ENCODE results near the gene MS4A10. TPM values are rescaled to one million over a fixed set of nuclear protein-coding genes. Genes with fewer than 3 reads are reported as not detected.
A peak's percentile ranks its signal among the peaks of the same experiment; 100 is the strongest.

The MS4A10 gene
- total and polyA plus RNA-seq, 10 of the 15 experiments (the other 5 are each of a cell fraction or from before 2014, with no cell fraction given): not detected

DNA sequence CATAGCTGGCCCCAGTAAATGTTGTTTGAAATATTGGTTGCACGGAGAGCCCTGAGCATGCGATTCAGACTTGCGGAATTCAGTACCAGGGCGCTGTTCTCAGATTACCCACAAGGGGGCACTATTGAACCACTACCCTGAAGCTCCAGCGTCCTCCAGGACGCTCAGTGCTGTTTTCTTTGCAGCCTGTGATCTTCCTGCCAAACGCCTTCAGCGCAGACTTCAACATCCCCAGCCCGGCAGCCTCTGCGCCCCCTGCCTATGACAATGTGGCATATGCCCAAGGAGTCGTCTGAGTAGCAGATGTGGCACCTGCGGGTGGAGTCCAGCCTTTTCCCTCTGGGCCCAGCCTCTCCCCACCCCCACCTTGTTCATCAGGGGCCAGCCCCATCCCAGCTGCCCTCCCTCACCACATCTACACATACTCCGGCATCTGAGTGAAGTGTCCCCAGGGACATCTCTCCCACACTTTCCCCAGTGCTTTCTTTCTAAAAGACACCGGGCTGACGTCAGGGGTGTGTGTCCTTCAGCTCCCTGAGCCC lies 9.6 kb upstream of the MS4A10 start (continued):
- TF ChIP-seq EGR1 (IDR thresholded peaks at IDR 0.05; ENCODE audit: borderline replicate concordance in 1 of 2, low read depth in 2 of 2, low read length in 2 of 2) (no peak), CREB1 (IDR thresholded peaks at IDR 0.05; ENCODE audit: low read depth) (0 out of 2 replicates have a peak, but pooled peaks have one; percentile 15), HDAC2 (IDR thresholded peaks at IDR 0.05) (no peak), E2F4 (IDR thresholded peaks at IDR 0.05; ENCODE audit: low read depth, low read length) (no peak), BMI1 (IDR thresholded peaks at IDR 0.05; ENCODE audit: borderline replicate concordance) (no peak), IKZF1 (conservative IDR thresholded peaks at IDR 0.05) (peak; percentile 50), CTCF (IDR thresholded peaks at IDR 0.05 in 2 of 3, conservative IDR thresholded peaks at IDR 0.05 in 1 of 3; ENCODE audit: control insufficient read depth in 2 of 3, extremely low read depth in 1 of 3, insufficient read depth in 1 of 3, low read depth in 3 of 3, low read length in 3 of 3) (peak; percentile 86 to 94 (median 89)), RAD21 (IDR thresholded peaks at IDR 0.05; ENCODE audit: insufficient read depth, low read depth, low read length) (peak; percentile 81), MXI1 (IDR thresholded peaks at IDR 0.05; ENCODE audit: low read depth, low read length) (0 out of 2 replicates have a peak, but pooled peaks have one; percentile 15), ZNF274 (IDR thresholded peaks at IDR 0.05; ENCODE audit: insufficient read depth, insufficient read length) (no peak), FOS (IDR thresholded peaks at IDR 0.05; ENCODE audit: borderline replicate concordance, extremely low read depth, insufficient read length) (no peak), RELB (IDR thresholded peaks at IDR 0.05; ENCODE audit: low read depth) (no peak), ZNF207 (IDR thresholded peaks at IDR 0.05; ENCODE audit: borderline replicate concordance) (no peak), IKZF2 (IDR thresholded peaks at IDR 0.05) (peak in 1 of 2 experiments; percentile 31; a peak in 1 of 4 replicates), NFXL1 (IDR thresholded peaks at IDR 0.05; ENCODE audit: borderline replicate concordance) (no peak), SMARCA5 (IDR thresholded peaks at IDR 0.05) (peak; percentile 75), RFX5 (IDR thresholded peaks at IDR 0.05; ENCODE audit: low read depth, low read length) (no peak)
- TF ChIP-seq, protein P1, sequence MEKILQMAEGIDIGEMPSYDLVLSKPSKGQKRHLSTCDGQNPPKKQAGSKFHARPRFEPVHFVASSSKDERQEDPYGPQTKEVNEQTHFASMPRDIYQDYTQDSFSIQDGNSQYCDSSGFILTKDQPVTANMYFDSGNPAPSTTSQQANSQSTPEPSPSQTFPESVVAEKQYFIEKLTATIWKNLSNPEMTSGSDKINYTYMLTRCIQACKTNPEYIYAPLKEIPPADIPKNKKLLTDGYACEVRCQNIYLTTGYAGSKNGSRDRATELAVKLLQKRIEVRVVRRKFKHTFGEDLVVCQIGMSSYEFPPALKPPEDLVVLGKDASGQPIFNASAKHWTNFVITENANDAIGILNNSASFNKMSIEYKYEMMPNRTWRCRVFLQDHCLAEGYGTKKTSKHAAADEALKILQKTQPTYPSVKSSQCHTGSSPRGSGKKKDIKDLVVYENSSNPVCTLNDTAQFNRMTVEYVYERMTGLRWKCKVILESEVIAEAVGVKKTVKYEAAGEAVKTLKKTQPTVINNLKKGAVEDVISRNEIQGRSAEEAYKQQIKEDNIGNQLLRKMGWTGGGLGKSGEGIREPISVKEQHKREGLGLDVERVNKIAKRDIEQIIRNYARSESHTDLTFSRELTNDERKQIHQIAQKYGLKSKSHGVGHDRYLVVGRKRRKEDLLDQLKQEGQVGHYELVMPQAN (conservative IDR thresholded peaks at IDR 0.05): no peak
- TF ChIP-seq, protein P2, sequence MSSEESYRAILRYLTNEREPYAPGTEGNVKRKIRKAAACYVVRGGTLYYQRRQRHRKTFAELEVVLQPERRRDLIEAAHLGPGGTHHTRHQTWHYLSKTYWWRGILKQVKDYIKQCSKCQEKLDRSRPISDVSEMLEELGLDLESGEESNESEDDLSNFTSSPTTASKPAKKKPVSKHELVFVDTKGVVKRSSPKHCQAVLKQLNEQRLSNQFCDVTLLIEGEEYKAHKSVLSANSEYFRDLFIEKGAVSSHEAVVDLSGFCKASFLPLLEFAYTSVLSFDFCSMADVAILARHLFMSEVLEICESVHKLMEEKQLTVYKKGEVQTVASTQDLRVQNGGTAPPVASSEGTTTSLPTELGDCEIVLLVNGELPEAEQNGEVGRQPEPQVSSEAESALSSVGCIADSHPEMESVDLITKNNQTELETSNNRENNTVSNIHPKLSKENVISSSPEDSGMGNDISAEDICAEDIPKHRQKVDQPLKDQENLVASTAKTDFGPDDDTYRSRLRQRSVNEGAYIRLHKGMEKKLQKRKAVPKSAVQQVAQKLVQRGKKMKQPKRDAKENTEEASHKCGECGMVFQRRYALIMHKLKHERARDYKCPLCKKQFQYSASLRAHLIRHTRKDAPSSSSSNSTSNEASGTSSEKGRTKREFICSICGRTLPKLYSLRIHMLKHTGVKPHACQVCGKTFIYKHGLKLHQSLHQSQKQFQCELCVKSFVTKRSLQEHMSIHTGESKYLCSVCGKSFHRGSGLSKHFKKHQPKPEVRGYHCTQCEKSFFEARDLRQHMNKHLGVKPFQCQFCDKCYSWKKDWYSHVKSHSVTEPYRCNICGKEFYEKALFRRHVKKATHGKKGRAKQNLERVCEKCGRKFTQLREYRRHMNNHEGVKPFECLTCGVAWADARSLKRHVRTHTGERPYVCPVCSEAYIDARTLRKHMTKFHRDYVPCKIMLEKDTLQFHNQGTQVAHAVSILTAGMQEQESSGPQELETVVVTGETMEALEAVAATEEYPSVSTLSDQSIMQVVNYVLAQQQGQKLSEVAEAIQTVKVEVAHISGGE (CRISPR knock-in tag; IDR thresholded peaks at IDR 0.05): no peak
- TF ChIP-seq, protein P3, sequence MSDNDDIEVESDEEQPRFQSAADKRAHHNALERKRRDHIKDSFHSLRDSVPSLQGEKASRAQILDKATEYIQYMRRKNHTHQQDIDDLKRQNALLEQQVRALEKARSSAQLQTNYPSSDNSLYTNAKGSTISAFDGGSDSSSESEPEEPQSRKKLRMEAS (IDR thresholded peaks at IDR 0.05; ENCODE audit: low read depth, low read length): no peak
